HG02938 (cell line): ENCODE results near the gene CPN2.

ENCODE experiments used
- ATAC-seq: cut with Tn5 transposase; IDR thresholded peaks from one replicate; pipeline ENCODE4 v1.9.1; 2021; ENCODE audit warnings: mild to moderate bottlenecking, moderate library complexity; ENCODE audit not compliant: unreplicated experiment

The CPN2 gene

GRCh38 chr3:194357681-194358080 is 6.6 kb upstream of the CPN2 start:
- no peak for ATAC-seq

- ATAC-seq, result no peak
Measured at GRCh38 chr3:194355379-194355778, 4.3 kb upstream of the CPN2 start.

GRCh38 chr3:194354315-194354714 is 3.2 kb upstream of the CPN2 start:
- no peak for ATAC-seq

GRCh38 chr3:194352667-194353246 is 1.6 kb upstream of the CPN2 start:
- ATAC-seq, result no peak

- no peak for ATAC-seq
Measured at GRCh38 chr3:194351952-194352536, 916 bp upstream of the CPN2 start.

GRCh38 chr3:194350726-194351071 is 429 bp downstream of the CPN2 start:
- no peak for ATAC-seq

GRCh38 chr3:194348354-194348753 is 2.8 kb downstream of the CPN2 start:
- no peak for ATAC-seq

- ATAC-seq, result no peak
Measured at GRCh38 chr3:194346621-194347020, 4.5 kb downstream of the CPN2 start.

GRCh38 chr3:194346035-194346434 is 5.1 kb downstream of the CPN2 start:
- no peak for ATAC-seq

- no peak for ATAC-seq
Measured at GRCh38 chr3:194344012-194344411, 7.1 kb downstream of the CPN2 start.

- no peak for ATAC-seq
Measured at GRCh38 chr3:194343561-194343893, 7.6 kb downstream of the CPN2 start.

GRCh38 chr3:194342861-194343560 is 8.1 kb downstream of the CPN2 start:
- ATAC-seq, result no peak

GRCh38 chr3:194340757-194341400 is 10.2 kb downstream of the CPN2 start:
- no peak for ATAC-seq

- no peak for ATAC-seq
Measured at GRCh38 chr3:194339840-194340239, 11.3 kb downstream of the CPN2 start.

- ATAC-seq, result no peak
Measured at GRCh38 chr3:194339356-194339755, 11.8 kb downstream of the CPN2 start.

GRCh38 chr3:194337965-194338753 is 13.0 kb downstream of the CPN2 start:
- no peak for ATAC-seq

- no peak for ATAC-seq
Measured at GRCh38 chr3:194336601-194337355, 14.3 kb downstream of the CPN2 start.

GRCh38 chr3:194333981-194334320 is 17.2 kb downstream of the CPN2 start:
- ATAC-seq, result no peak

GRCh38 chr3:194333212-194333980 is 17.7 kb downstream of the CPN2 start:
- peak; percentile 89 for ATAC-seq

- ATAC-seq, result no peak
Measured at GRCh38 chr3:194332858-194333211, 18.3 kb downstream of the CPN2 start.
